Ovary (tissue), 3 donors: ENCODE results near the gene FGD4.

Experiments used
- CTCF ChIP-seq, 3 donors: fragments of 450-650 bp in 2 of 3; fragments of 200-600 bp in 1 of 3; IDR thresholded peaks; one replicate each; pipeline versions ENCODE4 v1.5.1 to v1.8.0; 2016 to 2022; ENCODE audit warnings: antibody characterized with exemption in 3 of 3, mild to moderate bottlenecking in 1 of 3
- EP300 ChIP-seq: sonication (generic); formaldehyde crosslinking; IDR thresholded peaks from one replicate; pipeline ENCODE4 v1.6.1; 2017; ENCODE audit warnings: antibody characterized with exemption
- donor health status: DM: no; HTN: no; CAD: no.

GRCh38 chr12:32609966-32610365 is 210.6 kb downstream of the FGD4 start:
- TF ChIP-seq CTCF (IDR thresholded peaks at IDR 0.05) = no peak
- TF ChIP-seq EP300 = no peak
